GM23248 (cell line): ENCODE data around the gene AKR1C1. TPM values are rescaled to one million over a fixed set of nuclear protein-coding genes. Genes with fewer than 3 reads are reported as not detected.
"Not testable (repeated sequence)": the region's sequence is repeated elsewhere in the genome, so short reads cannot be mapped to it uniquely, and the experiment has no call there.

Experiments used
- DNase-seq: peaks from one replicate; pipeline ENCODE4 v3.0.0-alpha.2; 2015
- H2AFZ ChIP-seq: fragments of 200-600 bp; sonication (generic); 2 replicates; pipeline ENCODE4 v1.6.1; 2016; ENCODE audit warnings: antibody characterized with exemption
- H3F3A ChIP-seq: fragments of 200-600 bp; sonication (generic); 2 replicates; pipeline ENCODE4 v1.6.1; 2016; ENCODE audit warnings: mild to moderate bottlenecking, antibody characterized with exemption, mixed run types; ENCODE audit not compliant: insufficient read depth
- H3K27ac ChIP-seq: fragments of 200-600 bp; sonication (generic); 2 replicates; pipeline ENCODE4 v1.5.1; 2016; ENCODE audit warnings: mild to moderate bottlenecking
- H3K27me3 ChIP-seq: fragments of 200-600 bp; sonication (generic); replicated peaks from 2 replicates; pipeline ENCODE4 v1.6.1; 2016; ENCODE audit warnings: mild to moderate bottlenecking; ENCODE audit not compliant: insufficient read depth
- H3K36me3 ChIP-seq: fragments of 200-600 bp; sonication (generic); 2 replicates; pipeline ENCODE4 v1.6.1; 2016; ENCODE audit warnings: low read depth, mild to moderate bottlenecking
- H3K4me1 ChIP-seq: fragments of 200-600 bp; sonication (generic); 2 replicates; pipeline ENCODE4 v1.6.1; 2016; ENCODE audit warnings: mild to moderate bottlenecking; ENCODE audit not compliant: insufficient read depth
- H3K4me2 ChIP-seq: fragments of 200-600 bp; sonication (generic); one replicate; pipeline ENCODE4 v1.6.1; 2016; ENCODE audit warnings: mild to moderate bottlenecking; ENCODE audit not compliant: unreplicated experiment
- H3K4me3 ChIP-seq: fragments of 200-600 bp; sonication (generic); 2 replicates; pipeline ENCODE4 v1.5.1; 2016; ENCODE audit warnings: mild to moderate bottlenecking
- H3K79me2 ChIP-seq: fragments of 200-600 bp; sonication (generic); 2 replicates; pipeline ENCODE4 v1.6.1; 2016; ENCODE audit warnings: mild to moderate bottlenecking; ENCODE audit not compliant: insufficient read depth
- H3K9ac ChIP-seq: fragments of 200-600 bp; sonication (generic); 2 replicates; pipeline ENCODE4 v1.6.1; 2016; ENCODE audit warnings: mild to moderate bottlenecking
- H3K9me2 ChIP-seq: fragments of 200-600 bp; sonication (generic); 2 replicates; pipeline ENCODE4 v1.6.1; 2016; ENCODE audit warnings: mixed run types, mild to moderate bottlenecking, moderate library complexity; ENCODE audit not compliant: insufficient read depth
- H3K9me3 ChIP-seq: fragments of 200-600 bp; sonication (generic); one replicate; pipeline ENCODE4 v1.6.1; 2017; ENCODE audit warnings: low read depth
- H4K20me1 ChIP-seq: fragments of 200-600 bp; sonication (generic); 2 replicates; pipeline ENCODE4 v1.6.0; 2016; ENCODE audit not compliant: insufficient read depth
- EZH2 ChIP-seq: fragments of 200-600 bp; sonication (generic); IDR thresholded peaks from 2 replicates; pipeline ENCODE4 v1.6.1; 2018; ENCODE audit warnings: antibody characterized with exemption, mild to moderate bottlenecking; ENCODE audit not compliant: insufficient read depth, poor library complexity, severe bottlenecking
- EZH2phosphoT487 ChIP-seq: fragments of 200-600 bp; sonication (generic); IDR thresholded peaks from 2 replicates; pipeline ENCODE4 v1.6.1; 2018; ENCODE audit warnings: antibody characterized with exemption, moderate library complexity, mild to moderate bottlenecking, low read depth; ENCODE audit not compliant: insufficient read depth
- WGBS, 2 experiments: methylation state at CpG; one replicate each; pipeline ENCODE4 v1.1.6; 2015 to 2017; ENCODE audit warnings: low lambda C conversion rate in 2 of 2, low coverage in 1 of 2; ENCODE audit errors: missing lambda C conversion rate in 2 of 2; 5-methylcytosine and 5-hydroxymethylcytosine counted together
- in situ Hi-C: fragments of 300-500 bp; cut with MboI; formaldehyde crosslinking; loops from 2 replicates; pipeline ENCODE4 v1.15.0; 2020
- polyA plus RNA-seq: library from polyadenylated mRNA; unstranded; fragments of >200 nt; fragmentation: Nextera tagmentation; extraction: Ambion mirVana; gene quantifications from 2 replicates; pipeline ENCODE4 v1.2.1, GENCODE V29; 2016
- total RNA-seq: library from RNA; depleted of rRNA; stranded (reverse); fragments of >200 nt; shearing (Covaris generic); gene quantifications from 2 replicates; pipeline ENCODE4 v1.2.3, GENCODE V29; 2014

AKR1C1 gene
- total and polyA plus RNA-seq, 2 experiments from 2014 or later, result 39.4 to 44.5 TPM

GRCh38 chr10:4990217-4990616 lies 27.0 kb downstream of the AKR1C1 start:
- Histone ChIP-seq H3K9me2 (no peaks in the 10 kb centered on the region), H3K4me2 (no peak overlapping the region), H3F3A (no peaks in the 10 kb centered on the region), H3K27me3 (no peaks in the 10 kb centered on the region), H3K4me1 (no peaks in the 10 kb centered on the region; the same call in 1 of the 2 replicates), H3K36me3 (no peaks in the 10 kb centered on the region), H3K27ac (no peak overlapping the region), H3K9me3 (no peaks in the 10 kb centered on the region), H3K9ac (no peak overlapping the region), H3K79me2 (no peaks in the 10 kb centered on the region), H4K20me1 (no peaks in the 10 kb centered on the region), H2AFZ (no peak overlapping the region), H3K4me3 (no peak overlapping the region)
- WGBS, 2 experiments, result 95 to 100% methylated on average over 2 of the region's 2 CpGs
- in situ Hi-C loops, result no loop called here
- TF ChIP-seq EZH2, result no peak
- TF ChIP-seq EZH2phosphoT487, result no peak
- DNase-seq, result no peak

GRCh38 chr10:4991463-4991862 lies 28.2 kb downstream of the AKR1C1 start:
- H3K36me3 ChIP-seq, H3K79me2 ChIP-seq, H3K27ac ChIP-seq, H3K27me3 ChIP-seq, H3K4me1 ChIP-seq, DNase-seq, in situ Hi-C loops, H3F3A ChIP-seq, H3K9me2 ChIP-seq, H2AFZ ChIP-seq, H3K9ac ChIP-seq, H3K4me2 ChIP-seq, H3K9me3 ChIP-seq, H4K20me1 ChIP-seq, H3K4me3 ChIP-seq: not testable (repeated sequence)
- 82 to 88% methylated on average over 3 of the region's 6 CpGs for WGBS, 2 experiments

- WGBS, 2 experiments, result 97 to 98% methylated on average over 10 of the region's 10 CpGs
- H3F3A ChIP-seq, H3K27me3 ChIP-seq, DNase-seq, H3K9me2 ChIP-seq, H3K4me1 ChIP-seq, H3K4me3 ChIP-seq, H3K27ac ChIP-seq, in situ Hi-C loops, H3K9ac ChIP-seq, H3K36me3 ChIP-seq, H3K4me2 ChIP-seq, H3K9me3 ChIP-seq, H4K20me1 ChIP-seq, H3K79me2 ChIP-seq, H2AFZ ChIP-seq: not testable (repeated sequence)
These were observed 29.3 kb downstream of the AKR1C1 start for GRCh38 chr10:4992564-4992963.

DNA sequence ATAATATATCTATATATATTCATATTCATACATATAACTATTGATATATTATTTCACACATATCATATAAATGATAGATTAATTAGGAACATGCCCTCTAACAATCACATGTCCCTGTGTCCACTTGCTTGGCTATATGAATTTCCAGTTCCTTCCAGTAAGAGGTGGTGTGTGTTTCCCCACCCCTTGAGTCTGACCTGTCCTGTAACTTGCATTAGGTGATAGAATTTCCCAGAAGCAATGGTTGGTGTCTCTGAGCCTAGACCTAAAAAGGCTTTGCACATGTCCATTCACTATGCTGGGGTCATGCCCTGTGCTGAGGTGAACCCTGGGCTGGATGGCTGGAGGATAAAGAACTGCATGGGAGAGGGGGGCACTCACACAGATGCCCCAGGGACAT lies 31.0 kb downstream of the AKR1C1 start:
- H3K27ac ChIP-seq, H3K4me2 ChIP-seq, H3K9ac ChIP-seq, H3K4me1 ChIP-seq, H3K27me3 ChIP-seq, in situ Hi-C loops, H3F3A ChIP-seq, H3K36me3 ChIP-seq, H3K9me2 ChIP-seq, H3K4me3 ChIP-seq, DNase-seq, H3K79me2 ChIP-seq, H3K9me3 ChIP-seq, H4K20me1 ChIP-seq, H2AFZ ChIP-seq: not testable (repeated sequence)

DNA sequence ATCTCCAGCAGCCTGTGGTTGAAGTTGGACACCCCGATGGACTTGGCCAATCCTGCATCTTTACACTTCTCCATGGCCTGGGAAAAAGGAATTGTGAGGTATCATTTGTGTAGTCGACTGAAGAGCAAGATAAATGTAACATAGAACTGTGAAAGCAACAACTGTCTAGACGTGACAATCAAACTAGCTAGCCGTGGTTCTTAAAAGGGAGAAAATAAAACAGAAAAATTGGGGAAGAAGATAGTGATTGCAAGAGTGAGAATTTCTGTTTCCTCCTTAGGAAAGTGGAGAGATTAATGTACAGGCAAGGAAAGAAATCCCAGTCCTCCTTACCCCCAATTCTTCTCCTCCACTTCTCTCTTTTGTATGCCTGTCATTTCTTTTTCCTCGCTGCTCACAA lies 35.5 kb downstream of the AKR1C1 start:
- no peak overlapping the region for H3K4me2 ChIP-seq
- H2AFZ ChIP-seq, result no peak overlapping the region
- no peaks in the 10 kb centered on the region for H3K9me2 ChIP-seq
- peaks cover 8% of the 10 kb centered on the region; the same call in 1 of the 2 replicates for H3K4me1 ChIP-seq
- no peaks in the 10 kb centered on the region for H3K36me3 ChIP-seq
- H3K4me3 ChIP-seq, result no peak overlapping the region
- TF ChIP-seq EZH2phosphoT487 (no peak), EZH2 (no peak)
- no peaks in the 10 kb centered on the region for H3F3A ChIP-seq
- WGBS, 2 experiments, result 80% methylated on average over 4 to 5 of the region's 5 CpGs
- no peak for DNase-seq
- H3K27me3 ChIP-seq, result no peaks in the 10 kb centered on the region
- no peaks in the 10 kb centered on the region for H3K9me3 ChIP-seq
- H3K79me2 ChIP-seq, result no peaks in the 10 kb centered on the region
- no peak overlapping the region for H3K27ac ChIP-seq
- H4K20me1 ChIP-seq, result no peaks in the 10 kb centered on the region
- H3K9ac ChIP-seq, result no peak overlapping the region
- in situ Hi-C loops, result no loop called here
